IPS-15b (cell line): Measurements from ENCODE around the gene ADAD2.

Source experiments
- H3K27me3 ChIP-seq: one replicate; pipeline ENCODE4 v1.6.1; 2013; ENCODE audit warnings: low read length; ENCODE audit not compliant: control insufficient read depth, insufficient read depth
- H3K36me3 ChIP-seq: one replicate; pipeline ENCODE4 v1.6.1; 2013; ENCODE audit warnings: low read length; ENCODE audit not compliant: control insufficient read depth, insufficient read depth
- H3K4me1 ChIP-seq: one replicate; pipeline ENCODE4 v1.6.1; 2013; ENCODE audit warnings: mild to moderate bottlenecking, low read length; ENCODE audit not compliant: control insufficient read depth, insufficient read depth
- H3K4me3 ChIP-seq: one replicate; pipeline ENCODE4 v1.5.1; 2013; ENCODE audit warnings: low read depth, low read length
- H3K9ac ChIP-seq: one replicate; pipeline ENCODE4 v1.6.1; 2013; ENCODE audit warnings: low read depth, mild to moderate bottlenecking, low read length
- H3K9me3 ChIP-seq: one replicate; pipeline ENCODE4 v1.6.1; 2013; ENCODE audit warnings: mild to moderate bottlenecking, low read length; ENCODE audit not compliant: control insufficient read depth, insufficient read depth

Gene ADAD2

DNA sequence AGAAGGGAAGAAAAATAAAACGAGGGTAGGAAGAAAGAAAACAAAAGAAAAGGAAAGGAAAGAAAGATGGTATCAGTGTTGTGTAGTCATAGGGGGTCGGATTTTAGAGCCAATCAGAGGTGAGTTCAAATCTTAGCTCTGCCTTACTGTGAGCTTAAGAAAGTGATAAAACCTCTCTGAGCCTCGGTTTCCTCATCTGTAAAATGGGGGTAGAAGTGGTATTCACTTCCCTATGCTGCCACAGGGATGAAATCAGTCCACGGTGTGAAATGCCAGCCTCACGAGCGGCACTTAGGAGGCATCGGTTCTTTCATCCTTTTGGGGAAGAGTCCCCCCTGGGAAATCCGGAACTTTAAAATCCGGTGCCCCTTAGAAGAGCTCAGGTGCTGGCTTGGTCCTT is 42.8 kb downstream of the ADAD2 start:
- Histone ChIP-seq H3K9ac (no peak overlapping the region), H3K4me3 (no peak overlapping the region), H3K4me1 (no peaks in the 10 kb centered on the region), H3K36me3 (peaks cover 2% of the 10 kb centered on the region), H3K9me3 (no peaks in the 10 kb centered on the region), H3K27me3 (no peaks in the 10 kb centered on the region)

GRCh38 chr16:84234321-84235241 is 43.6 kb downstream of the ADAD2 start:
- Histone ChIP-seq H3K27me3 (no peaks in the 10 kb centered on the region), H3K9me3 (no peaks in the 10 kb centered on the region), H3K36me3 (peaks cover 2% of the 10 kb centered on the region), H3K4me3 (no peak overlapping the region), H3K4me1 (no peaks in the 10 kb centered on the region), H3K9ac (no peak overlapping the region)

- Histone ChIP-seq H3K4me3 (no peak overlapping the region), H3K9me3 (no peaks in the 10 kb centered on the region), H3K9ac (no peak overlapping the region), H3K4me1 (no peaks in the 10 kb centered on the region), H3K36me3 (peaks cover 2% of the 10 kb centered on the region), H3K27me3 (no peaks in the 10 kb centered on the region)
These were observed 45.7 kb downstream of the ADAD2 start for GRCh38 chr16:84236671-84237070.

DNA sequence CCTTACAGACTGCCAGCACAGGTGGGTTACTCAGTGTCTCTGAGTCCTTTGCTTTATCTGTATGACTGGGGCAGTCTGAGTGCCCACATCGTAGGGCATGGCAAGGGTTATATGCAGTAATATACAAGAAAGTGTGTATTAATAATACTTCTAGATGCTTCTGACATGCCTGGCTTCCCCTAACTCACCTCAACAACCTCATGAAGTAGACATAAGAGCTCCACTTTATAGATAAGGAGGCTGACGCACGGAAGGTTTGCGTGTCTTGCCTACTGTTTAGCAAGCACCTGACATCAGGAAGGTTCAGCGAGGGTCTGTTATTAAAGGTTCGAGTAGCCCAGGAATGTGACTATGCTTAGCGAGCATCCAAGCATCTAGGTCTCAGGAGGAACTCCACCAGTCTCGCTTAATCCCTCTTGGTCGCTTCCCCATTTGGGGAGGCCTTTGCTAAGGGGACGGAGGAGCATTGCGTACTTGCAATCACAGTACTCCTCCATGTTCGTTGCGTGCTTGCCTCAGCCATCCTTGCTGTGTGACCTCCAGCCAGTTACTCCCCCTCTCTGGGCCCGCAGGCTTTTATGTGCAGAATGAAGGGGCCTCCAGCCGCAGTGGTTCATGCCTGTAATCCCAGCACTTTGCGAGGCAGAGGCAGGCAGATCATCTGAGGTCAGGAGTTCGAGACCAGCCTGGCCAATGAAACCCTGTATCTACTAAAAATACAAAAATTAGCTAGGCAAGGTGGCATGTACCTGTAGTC is 47.2 kb downstream of the ADAD2 start:
- H3K27me3 ChIP-seq = no peaks in the 10 kb centered on the region
- no peaks in the 10 kb centered on the region for H3K4me1 ChIP-seq
- H3K36me3 ChIP-seq = peaks cover 2% of the 10 kb centered on the region
- no peak overlapping the region for H3K4me3 ChIP-seq
- no peaks in the 10 kb centered on the region for H3K9me3 ChIP-seq
- H3K9ac ChIP-seq = no peak overlapping the region

- Histone ChIP-seq H3K9ac (no peak overlapping the region), H3K36me3 (peaks cover 2% of the 10 kb centered on the region), H3K4me3 (no peak overlapping the region), H3K27me3 (no peaks in the 10 kb centered on the region), H3K4me1 (no peaks in the 10 kb centered on the region), H3K9me3 (no peaks in the 10 kb centered on the region)
These were observed 48.3 kb downstream of the ADAD2 start for GRCh38 chr16:84239141-84239769.

GRCh38 chr16:84239909-84240308 is 49.0 kb downstream of the ADAD2 start, which contains the start of gene KCNG4:
TSS of gene KCNG4 (minus strand) at chr16:84240012. CDS start at chr16:84237485, 2,527 bp downstream.
- Histone ChIP-seq H3K9me3 (no peaks in the 10 kb centered on the region), H3K36me3 (no peaks in the 10 kb centered on the region), H3K4me3 (no peak within 1 kb of the TSS), H3K9ac (no peak within 1 kb of the TSS), H3K27me3 (no peaks in the 10 kb centered on the region), H3K4me1 (no peaks in the 10 kb centered on the region)

DNA sequence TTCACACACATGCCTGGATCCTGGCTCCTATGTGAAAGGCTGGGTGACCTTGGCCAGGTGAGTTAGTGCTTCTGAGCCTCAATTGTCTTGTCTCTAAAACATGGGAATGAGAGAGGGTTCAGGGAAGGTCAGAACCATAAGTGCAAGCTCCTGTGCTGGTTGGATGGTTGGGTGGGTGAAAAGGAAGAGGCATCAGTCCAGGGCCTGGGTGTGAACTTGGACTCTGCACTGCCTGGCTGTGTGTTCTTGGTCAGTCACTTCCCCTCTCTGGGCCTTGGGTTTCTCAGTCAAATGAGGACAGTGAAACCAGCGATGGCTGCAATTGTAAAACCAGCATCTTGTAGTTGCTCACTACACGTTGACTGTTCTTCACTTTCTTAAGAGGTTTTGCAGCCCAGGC is 49.5 kb downstream of the ADAD2 start:
- H3K36me3 ChIP-seq = no peaks in the 10 kb centered on the region
- no peaks in the 10 kb centered on the region for H3K4me1 ChIP-seq
- no peaks in the 10 kb centered on the region for H3K27me3 ChIP-seq
- no peak overlapping the region for H3K9ac ChIP-seq
- H3K4me3 ChIP-seq = no peak overlapping the region
- no peaks in the 10 kb centered on the region for H3K9me3 ChIP-seq

- no peaks in the 10 kb centered on the region for H3K36me3 ChIP-seq
- H3K9me3 ChIP-seq = no peaks in the 10 kb centered on the region
- H3K9ac ChIP-seq = no peak overlapping the region
- H3K4me1 ChIP-seq = no peaks in the 10 kb centered on the region
- no peaks in the 10 kb centered on the region for H3K27me3 ChIP-seq
- no peak overlapping the region for H3K4me3 ChIP-seq
These were observed 50.8 kb downstream of the ADAD2 start for GRCh38 chr16:84241778-84242177.

DNA sequence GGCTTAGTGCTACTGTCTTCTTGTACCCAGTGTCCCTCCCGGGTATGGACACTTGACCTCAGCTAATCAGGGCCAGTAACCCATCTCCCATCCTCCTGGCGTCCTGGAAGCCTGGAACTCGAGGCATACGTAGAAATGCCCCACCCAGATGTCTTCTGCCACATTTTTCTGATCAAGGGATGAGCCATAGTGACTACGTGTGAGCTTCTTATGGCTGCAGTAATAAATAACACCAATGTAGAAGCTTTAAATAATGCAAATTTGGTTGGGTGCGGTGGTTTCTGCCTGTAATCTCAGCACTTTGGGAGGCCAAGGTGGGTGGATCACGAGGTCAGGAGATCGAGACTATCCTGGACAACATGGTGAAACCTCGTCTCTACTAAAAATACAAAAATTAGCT is 51.9 kb downstream of the ADAD2 start:
- H3K4me3 ChIP-seq = no peak overlapping the region

GRCh38 chr16:84243732-84244131 is 52.8 kb downstream of the ADAD2 start:
- Histone ChIP-seq H3K9me3 (no peaks in the 10 kb centered on the region), H3K4me1 (no peaks in the 10 kb centered on the region), H3K36me3 (no peaks in the 10 kb centered on the region), H3K4me3 (no peak overlapping the region), H3K27me3 (no peaks in the 10 kb centered on the region), H3K9ac (no peak overlapping the region)

More for the DNA sequence above, 51.9 kb downstream of the ADAD2 start:
- Histone ChIP-seq H3K9ac (no peak overlapping the region), H3K4me1 (no peaks in the 10 kb centered on the region), H3K27me3 (no peaks in the 10 kb centered on the region), H3K36me3 (no peaks in the 10 kb centered on the region), H3K9me3 (no peaks in the 10 kb centered on the region)

GRCh38 chr16:84244728-84245127 is 53.8 kb downstream of the ADAD2 start:
- Histone ChIP-seq H3K27me3 (no peaks in the 10 kb centered on the region), H3K4me3 (no peak overlapping the region), H3K9me3 (no peaks in the 10 kb centered on the region), H3K4me1 (no peaks in the 10 kb centered on the region), H3K9ac (no peak overlapping the region), H3K36me3 (no peaks in the 10 kb centered on the region)
